Liver (tissue), 9 donors: ENCODE measurements around the gene PADI3. TPM values are rescaled to one million over a fixed set of nuclear protein-coding genes. Genes with fewer than 3 reads are reported as not detected.

Experiments
- DNase-seq: peaks from one replicate; pipeline ENCODE4 v3.0.0-alpha.2; 2017; ENCODE audit warnings: low spot score
- H3K27ac ChIP-seq, 2 donors: one replicate each; pipeline ENCODE4 v1.7.0; 2013; ENCODE audit warnings: inconsistent platforms in 2 of 2, low read length in 2 of 2, control low read depth in 1 of 2, low read depth in 1 of 2, mild to moderate bottlenecking in 1 of 2
- H3K27me3 ChIP-seq, 4 donors: one replicate each; pipeline versions ENCODE4 v1.6.1 to v1.7.0; 2013; ENCODE audit warnings: low read length in 3 of 4, inconsistent platforms in 1 of 4, mild to moderate bottlenecking in 1 of 4, moderate library complexity in 1 of 4; ENCODE audit not compliant: control insufficient read depth in 4 of 4, insufficient read depth in 4 of 4
- H3K36me3 ChIP-seq, 4 donors: one replicate each; pipeline versions ENCODE4 v1.6.1 to v1.7.0; 2013; ENCODE audit warnings: low read length in 3 of 4, mild to moderate bottlenecking in 3 of 4, low read depth in 1 of 4, moderate library complexity in 1 of 4; ENCODE audit not compliant: control insufficient read depth in 4 of 4, insufficient read depth in 3 of 4
- H3K4me1 ChIP-seq, 4 donors: one replicate each; pipeline versions ENCODE4 v1.6.1 to v1.7.0; 2013; ENCODE audit warnings: low read length in 3 of 4, mild to moderate bottlenecking in 3 of 4, moderate library complexity in 1 of 4; ENCODE audit not compliant: control insufficient read depth in 4 of 4, insufficient read depth in 4 of 4
- H3K4me3 ChIP-seq, 3 donors: one replicate each; pipeline versions ENCODE4 v1.6.1 to v1.7.0; 2013; ENCODE audit warnings: low read length in 3 of 3, control low read depth in 1 of 3, low read depth in 1 of 3, mild to moderate bottlenecking in 1 of 3
- H3K9ac ChIP-seq, 2 donors: one replicate each; pipeline ENCODE4 v1.7.0; 2013; ENCODE audit warnings: low read length in 2 of 2, mild to moderate bottlenecking in 2 of 2, moderate library complexity in 2 of 2, control low read depth in 1 of 2, low read depth in 1 of 2
- H3K9me3 ChIP-seq, 4 donors: one replicate each; pipeline versions ENCODE4 v1.6.1 to v1.7.0; 2013; ENCODE audit warnings: low read length in 3 of 4; ENCODE audit not compliant: control insufficient read depth in 4 of 4
- ATF3 ChIP-seq: IDR thresholded peaks from 2 replicates; pipeline ENCODE4 v1.6.1; 2016; ENCODE audit warnings: antibody characterized with exemption
- CTCF ChIP-seq: fragments of 150-350 bp; IDR thresholded peaks from 2 replicates; pipeline ENCODE4 v1.5.1; 2017; ENCODE audit warnings: improper control_type of control experiment, low read depth, low read length; ENCODE audit not compliant: missing input control
- EGR1 ChIP-seq, 2 donors: IDR thresholded peaks; 2 replicates each; pipeline ENCODE4 v1.6.1; 2016 to 2018; ENCODE audit warnings: antibody characterized with exemption in 2 of 2, low read depth in 2 of 2
- FOXA1 ChIP-seq: IDR thresholded peaks from 2 replicates; pipeline ENCODE4 v1.6.1; 2016; ENCODE audit warnings: antibody characterized with exemption
- FOXA2 ChIP-seq: IDR thresholded peaks from 2 replicates; pipeline ENCODE4 v1.6.1; 2016; ENCODE audit warnings: antibody characterized with exemption
- GABPA ChIP-seq, 2 donors: IDR thresholded peaks in 1 of 2; conservative IDR thresholded peaks in 1 of 2; 2 replicates each; pipeline ENCODE4 v1.6.1; 2016; ENCODE audit warnings: antibody characterized with exemption in 2 of 2, mild to moderate bottlenecking in 1 of 2, moderate library complexity in 1 of 2
- HNF4A ChIP-seq, 2 donors: conservative IDR thresholded peaks; 2 replicates each; pipeline ENCODE4 v1.6.1; 2016; ENCODE audit warnings: antibody characterized with exemption in 2 of 2, mild to moderate bottlenecking in 2 of 2
- HNF4G ChIP-seq: IDR thresholded peaks from 2 replicates; pipeline ENCODE4 v1.6.1; 2016; ENCODE audit warnings: antibody characterized with exemption
- JUND ChIP-seq, 2 donors: IDR thresholded peaks; 2 replicates each; pipeline ENCODE4 v1.6.1; 2016; ENCODE audit warnings: antibody characterized with exemption in 2 of 2
- MAX ChIP-seq: IDR thresholded peaks from 2 replicates; pipeline ENCODE4 v1.6.1; 2016; ENCODE audit warnings: antibody characterized with exemption
- NR2F2 ChIP-seq: IDR thresholded peaks from 2 replicates; pipeline ENCODE4 v1.6.1; 2016; ENCODE audit warnings: antibody characterized with exemption
- RAD21 ChIP-seq, 2 donors: IDR thresholded peaks; 2 replicates each; pipeline ENCODE4 v1.6.1; 2016; ENCODE audit warnings: antibody characterized with exemption in 2 of 2, mild to moderate bottlenecking in 2 of 2
- REST ChIP-seq: IDR thresholded peaks from 2 replicates; pipeline ENCODE4 v1.6.1; 2016; ENCODE audit warnings: antibody characterized with exemption, mild to moderate bottlenecking
- RXRA ChIP-seq, 2 donors: IDR thresholded peaks; 2 replicates each; pipeline ENCODE4 v1.6.1; 2017 to 2018; ENCODE audit warnings: antibody characterized with exemption in 2 of 2, mild to moderate bottlenecking in 1 of 2
- SP1 ChIP-seq: IDR thresholded peaks from 2 replicates; pipeline ENCODE4 v1.6.1; 2018; ENCODE audit warnings: antibody characterized with exemption, mild to moderate bottlenecking
- TAF1 ChIP-seq: conservative IDR thresholded peaks from 2 replicates; pipeline ENCODE4 v1.6.1; 2016; ENCODE audit warnings: antibody characterized with exemption, mild to moderate bottlenecking
- YY1 ChIP-seq: IDR thresholded peaks from 2 replicates; pipeline ENCODE4 v1.6.1; 2016; ENCODE audit warnings: antibody characterized with exemption, mild to moderate bottlenecking
- ZBTB33 ChIP-seq: IDR thresholded peaks from 2 replicates; pipeline ENCODE4 v1.6.1; 2016; ENCODE audit warnings: antibody characterized with exemption
- WGBS: extraction: QIAGEN DNeasy Blood & Tissue Kit; methylation state at CpG from one replicate; pipeline ENCODE4 v1.1.7; 2013; 5-methylcytosine and 5-hydroxymethylcytosine counted together
- polyA plus RNA-seq, 2 donors: library from polyadenylated mRNA; stranded (reverse) in 1 of 2; unstranded in 1 of 2; fragments of 200-250 nt in 1 of 2; fragments of >200 nt in 1 of 2; fragmentation: Nextera tagmentation in 1 of 2; extraction: Ambion mirVana in 1 of 2; gene quantifications; one replicate each; pipeline versions ENCODE4 v1.2.1 to v1.2.3, GENCODE V29; 2013 to 2015
- total RNA-seq, 2 donors: library from RNA; depleted of rRNA; stranded (reverse); fragments of >200 nt; gene quantifications; one replicate each; pipeline ENCODE4 v1.2.3, GENCODE V29; 2014
- donor health status: healthy.
- donor health status: healthy.
- donor health status: healthy.
- donor health status: healthy.
- donor health status: healthy.

PADI3 gene
- total and polyA plus RNA-seq, 4 donors = not detected

- H3K36me3 ChIP-seq = no peaks in the 10 kb centered on the region
- no peak for DNase-seq
- 83% methylated on average over 7 of the region's 7 CpGs for WGBS
- no peak overlapping the region for H3K4me3 ChIP-seq
- H3K9ac ChIP-seq = no peak overlapping the region
- no peaks in the 10 kb centered on the region for H3K9me3 ChIP-seq
- no peak overlapping the region for H3K27ac ChIP-seq
- no peak for TF ChIP-seq CTCF
- TF ChIP-seq REST = no peak
- TF ChIP-seq ZBTB33 = no peak
- no peak for TF ChIP-seq SP1
- no peak for TF ChIP-seq MAX
- TF ChIP-seq HNF4G = no peak
- no peak for TF ChIP-seq FOXA1
- no peak for TF ChIP-seq NR2F2
- TF ChIP-seq RAD21 (IDR thresholded peaks at IDR 0.05) = no peak
- TF ChIP-seq EGR1 (IDR thresholded peaks at IDR 0.05; ENCODE audit: low read depth in 2 of 2) = no peak
- no peak for TF ChIP-seq FOXA2
- no peak for TF ChIP-seq RXRA (IDR thresholded peaks at IDR 0.05)
- TF ChIP-seq ATF3 = no peak
- no peak for TF ChIP-seq HNF4A (conservative IDR thresholded peaks at IDR 0.05)
- no peak for TF ChIP-seq TAF1
- TF ChIP-seq YY1 = no peak
- no peak for TF ChIP-seq GABPA (IDR thresholded peaks at IDR 0.05 in 1 of 2, conservative IDR thresholded peaks at IDR 0.05 in 1 of 2)
- TF ChIP-seq JUND (IDR thresholded peaks at IDR 0.05) = no peak
- peaks cover 0 to 3% (median 0%) of the 10 kb centered on the region in 4 donors for H3K27me3 ChIP-seq
- H3K4me1 ChIP-seq = no peaks in the 10 kb centered on the region
Observed at GRCh38 chr1:17260264-17260663, 11.4 kb downstream of the PADI3 start.
